Right atrium auricular region (tissue), 2 donors: ENCODE measurements around the gene ARHGEF7. TPM values are rescaled to one million over a fixed set of nuclear protein-coding genes. Genes with fewer than 3 reads are reported as not detected.

Source experiments
- DNase-seq: peaks from one replicate; pipeline ENCODE4 v3.0.0-alpha.2; 2019; ENCODE audit warnings: low spot score
- H3K27ac ChIP-seq, 2 donors: fragments of 200-600 bp; sonication (generic); 1 replicate in 1 of 2; 2 replicates in 1 of 2; pipeline ENCODE4 v1.5.1; 2016 to 2019
- H3K27me3 ChIP-seq, 2 donors: fragments of 200-600 bp; sonication (generic); one replicate each; pipeline versions ENCODE4 v1.5.1 to v1.6.0; 2017 to 2019
- H3K36me3 ChIP-seq: fragments of 200-600 bp; sonication (generic); one replicate; pipeline ENCODE4 v1.5.1; 2016
- H3K4me1 ChIP-seq, 2 donors: fragments of 200-600 bp; sonication (generic); one replicate each; pipeline versions ENCODE4 v1.5.1 to v1.6.0; 2017 to 2019
- H3K4me3 ChIP-seq, 2 donors: fragments of 200-600 bp; sonication (generic); 1 replicate in 1 of 2; 2 replicates in 1 of 2; pipeline ENCODE4 v1.5.1; 2017 to 2019; ENCODE audit warnings: mild to moderate bottlenecking in 1 of 2, moderate library complexity in 1 of 2
- H3K9me3 ChIP-seq, 2 donors: fragments of 200-600 bp; sonication (generic); one replicate each; pipeline ENCODE4 v1.5.1; 2019
- total RNA-seq, 2 donors: library from RNA; depleted of rRNA; stranded (reverse); fragments of >200 nt; gene quantifications; one replicate each; pipeline ENCODE4 v1.1.0, GENCODE V29; 2016
- TF ChIP-seq, protein P1 (sequence below), 2 donors: fragments of 200-600 bp; sonication (generic); IDR thresholded peaks; one replicate each; pipeline ENCODE4 v1.5.1; 2019; ENCODE audit warnings: antibody characterized with exemption in 2 of 2

ARHGEF7 gene
- total RNA-seq, 2 donors from 2014 or later: 27.8 to 36.9 TPM

DNA sequence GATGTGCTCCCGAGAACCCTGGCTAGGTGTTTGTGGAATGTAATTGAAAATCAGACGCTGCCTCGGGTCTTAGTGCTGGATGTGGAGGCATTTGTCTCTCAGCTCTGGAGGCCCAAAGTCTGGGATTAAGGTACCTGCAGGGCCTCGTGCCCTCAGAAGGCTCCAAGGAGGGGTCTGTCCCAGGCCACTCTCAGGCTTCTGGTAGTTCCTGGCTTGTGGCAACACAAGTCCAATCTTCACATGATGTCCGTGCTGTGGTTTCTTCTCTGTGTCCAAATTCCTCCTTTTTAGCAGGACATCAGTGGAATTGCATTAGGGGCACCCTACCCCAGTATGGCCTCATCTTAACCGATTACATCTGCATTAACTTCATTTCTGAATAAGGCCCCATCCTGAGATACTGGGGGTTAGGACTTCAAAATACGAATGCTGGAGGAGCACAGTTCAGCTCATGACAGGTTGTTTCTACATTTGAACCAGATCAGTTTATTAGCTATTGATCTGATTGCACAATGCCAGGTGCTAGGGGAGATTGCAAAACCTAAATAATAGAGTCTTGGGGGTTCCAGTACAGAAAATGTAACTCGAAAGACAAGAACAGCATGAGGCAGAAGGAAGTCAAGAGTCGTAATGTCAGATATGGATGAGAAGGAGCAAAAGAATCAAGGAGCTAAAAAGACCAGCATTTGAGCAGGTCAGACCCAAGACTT, 3.9 kb downstream of the ARHGEF7 start:
- Histone ChIP-seq H3K4me1 (peaks cover 0 to 15% of the 10 kb centered on the region in 2 donors), H3K27me3 (no peaks in the 10 kb centered on the region), H3K36me3 (no peaks in the 10 kb centered on the region), H3K4me3 (no peak overlapping the region), H3K27ac (no peak overlapping the region), H3K9me3 (no peaks in the 10 kb centered on the region)
- DNase-seq: no peak
- TF ChIP-seq, protein P1, sequence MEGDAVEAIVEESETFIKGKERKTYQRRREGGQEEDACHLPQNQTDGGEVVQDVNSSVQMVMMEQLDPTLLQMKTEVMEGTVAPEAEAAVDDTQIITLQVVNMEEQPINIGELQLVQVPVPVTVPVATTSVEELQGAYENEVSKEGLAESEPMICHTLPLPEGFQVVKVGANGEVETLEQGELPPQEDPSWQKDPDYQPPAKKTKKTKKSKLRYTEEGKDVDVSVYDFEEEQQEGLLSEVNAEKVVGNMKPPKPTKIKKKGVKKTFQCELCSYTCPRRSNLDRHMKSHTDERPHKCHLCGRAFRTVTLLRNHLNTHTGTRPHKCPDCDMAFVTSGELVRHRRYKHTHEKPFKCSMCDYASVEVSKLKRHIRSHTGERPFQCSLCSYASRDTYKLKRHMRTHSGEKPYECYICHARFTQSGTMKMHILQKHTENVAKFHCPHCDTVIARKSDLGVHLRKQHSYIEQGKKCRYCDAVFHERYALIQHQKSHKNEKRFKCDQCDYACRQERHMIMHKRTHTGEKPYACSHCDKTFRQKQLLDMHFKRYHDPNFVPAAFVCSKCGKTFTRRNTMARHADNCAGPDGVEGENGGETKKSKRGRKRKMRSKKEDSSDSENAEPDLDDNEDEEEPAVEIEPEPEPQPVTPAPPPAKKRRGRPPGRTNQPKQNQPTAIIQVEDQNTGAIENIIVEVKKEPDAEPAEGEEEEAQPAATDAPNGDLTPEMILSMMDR (IDR thresholded peaks at IDR 0.05): no peak

DNA sequence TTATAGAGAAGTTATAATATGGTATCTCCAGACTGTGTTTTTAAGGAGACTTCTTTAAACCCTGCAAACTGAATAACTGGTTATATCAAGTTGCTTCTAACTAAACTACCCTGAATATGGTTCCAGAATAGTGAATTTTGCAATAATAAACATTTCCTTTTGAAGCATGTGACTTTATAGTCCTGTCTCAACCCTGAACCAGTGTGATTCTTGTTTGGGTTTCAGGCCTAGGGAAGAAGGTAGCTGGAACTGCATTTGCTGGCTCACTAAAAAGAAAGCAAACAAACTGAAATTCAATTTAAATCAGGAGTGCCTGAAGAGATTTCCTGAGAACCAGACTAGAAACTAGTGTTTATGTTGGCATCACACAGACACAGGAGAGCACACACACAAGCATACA, 4.9 kb downstream of the ARHGEF7 start:
- H3K4me3 ChIP-seq: no peak overlapping the region
- DNase-seq: no peak
- TF ChIP-seq, protein P1 (IDR thresholded peaks at IDR 0.05): no peak
- H3K27ac ChIP-seq: no peak overlapping the region
- H3K9me3 ChIP-seq: no peaks in the 10 kb centered on the region
- H3K4me1 ChIP-seq: peaks cover 0 to 11% of the 10 kb centered on the region in 2 donors
- no peaks in the 10 kb centered on the region for H3K36me3 ChIP-seq
- H3K27me3 ChIP-seq: no peaks in the 10 kb centered on the region

- no peaks in the 10 kb centered on the region for H3K9me3 ChIP-seq
- H3K27ac ChIP-seq: no peak overlapping the region
- TF ChIP-seq, protein P1 (IDR thresholded peaks at IDR 0.05): no peak
- DNase-seq: no peak
- peaks cover 0 to 11% of the 10 kb centered on the region in 2 donors for H3K4me1 ChIP-seq
- no peaks in the 10 kb centered on the region for H3K36me3 ChIP-seq
- no peak overlapping the region for H3K4me3 ChIP-seq
- no peaks in the 10 kb centered on the region for H3K27me3 ChIP-seq
Measured at GRCh38 chr13:111120422-111120821, 5.3 kb downstream of the ARHGEF7 start.

DNA sequence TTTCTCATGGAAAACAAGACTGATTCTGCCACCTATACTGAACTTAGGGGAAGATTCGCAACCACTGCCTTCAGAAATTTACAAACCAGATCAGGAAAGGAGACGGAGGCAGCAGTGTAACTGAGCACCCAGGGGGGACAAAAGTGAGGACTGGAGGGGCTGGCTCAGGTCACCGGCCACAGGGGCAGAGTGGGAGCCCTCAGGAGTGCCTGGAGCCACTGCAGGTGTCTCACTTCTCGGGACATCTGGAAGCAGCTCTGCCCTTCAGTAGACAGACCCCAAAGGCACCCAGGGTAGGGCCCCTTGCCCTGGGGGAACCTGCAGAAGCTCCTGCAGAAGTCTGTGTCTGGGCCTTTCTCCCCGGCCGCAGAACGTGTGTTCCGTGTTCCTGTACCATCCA, 5.8 kb downstream of the ARHGEF7 start:
- DNase-seq: no peak
- Histone ChIP-seq H3K27me3 (no peaks in the 10 kb centered on the region), H3K9me3 (no peaks in the 10 kb centered on the region), H3K27ac (no peak overlapping the region), H3K4me3 (no peak overlapping the region), H3K4me1 (peaks cover 0 to 9% of the 10 kb centered on the region in 2 donors), H3K36me3 (no peaks in the 10 kb centered on the region)
- TF ChIP-seq, protein P1 (IDR thresholded peaks at IDR 0.05): no peak

GRCh38 chr13:111121506-111121905, 6.4 kb downstream of the ARHGEF7 start:
- TF ChIP-seq, protein P1 (IDR thresholded peaks at IDR 0.05): no peak
- no peaks in the 10 kb centered on the region for H3K27me3 ChIP-seq
- H3K4me1 ChIP-seq: peaks cover 0 to 3% of the 10 kb centered on the region in 2 donors
- no peak overlapping the region for H3K27ac ChIP-seq
- H3K4me3 ChIP-seq: no peak overlapping the region
- no peak for DNase-seq
- H3K36me3 ChIP-seq: no peaks in the 10 kb centered on the region
- no peaks in the 10 kb centered on the region for H3K9me3 ChIP-seq

DNA sequence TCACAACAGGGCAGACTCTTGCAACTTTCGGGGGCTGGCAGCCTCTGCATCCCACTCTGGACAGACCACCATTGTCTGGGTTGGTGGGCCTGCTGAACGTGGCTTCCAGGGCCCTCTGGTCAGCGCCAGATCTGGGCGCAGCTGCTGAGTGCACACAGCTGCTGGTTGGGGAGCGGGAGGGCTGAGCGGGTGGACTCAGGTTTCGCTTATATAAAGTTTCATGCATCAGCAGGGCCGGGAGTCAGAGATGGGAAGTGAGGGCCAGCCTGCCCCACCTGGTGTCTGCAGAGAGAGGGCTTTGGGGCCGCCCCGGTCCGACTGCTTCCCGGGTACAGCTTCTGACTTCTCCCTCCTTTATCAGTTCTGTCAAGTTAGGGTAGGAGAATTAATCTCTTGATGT, 6.9 kb downstream of the ARHGEF7 start:
- Histone ChIP-seq H3K4me1 (no peaks in the 10 kb centered on the region), H3K9me3 (no peaks in the 10 kb centered on the region), H3K36me3 (no peaks in the 10 kb centered on the region), H3K27ac (no peak overlapping the region), H3K4me3 (no peak overlapping the region), H3K27me3 (no peaks in the 10 kb centered on the region)
- TF ChIP-seq, protein P1 (IDR thresholded peaks at IDR 0.05): no peak
- DNase-seq: no peak
